MV-4-11 (cell line): ENCODE results near the gene ZNF629.

Experiments used
- DNase-seq: peaks from one replicate; lab custom pipeline; 2025; lab: John Stamatoyannopoulos, UW

ZNF629 gene

DNA sequence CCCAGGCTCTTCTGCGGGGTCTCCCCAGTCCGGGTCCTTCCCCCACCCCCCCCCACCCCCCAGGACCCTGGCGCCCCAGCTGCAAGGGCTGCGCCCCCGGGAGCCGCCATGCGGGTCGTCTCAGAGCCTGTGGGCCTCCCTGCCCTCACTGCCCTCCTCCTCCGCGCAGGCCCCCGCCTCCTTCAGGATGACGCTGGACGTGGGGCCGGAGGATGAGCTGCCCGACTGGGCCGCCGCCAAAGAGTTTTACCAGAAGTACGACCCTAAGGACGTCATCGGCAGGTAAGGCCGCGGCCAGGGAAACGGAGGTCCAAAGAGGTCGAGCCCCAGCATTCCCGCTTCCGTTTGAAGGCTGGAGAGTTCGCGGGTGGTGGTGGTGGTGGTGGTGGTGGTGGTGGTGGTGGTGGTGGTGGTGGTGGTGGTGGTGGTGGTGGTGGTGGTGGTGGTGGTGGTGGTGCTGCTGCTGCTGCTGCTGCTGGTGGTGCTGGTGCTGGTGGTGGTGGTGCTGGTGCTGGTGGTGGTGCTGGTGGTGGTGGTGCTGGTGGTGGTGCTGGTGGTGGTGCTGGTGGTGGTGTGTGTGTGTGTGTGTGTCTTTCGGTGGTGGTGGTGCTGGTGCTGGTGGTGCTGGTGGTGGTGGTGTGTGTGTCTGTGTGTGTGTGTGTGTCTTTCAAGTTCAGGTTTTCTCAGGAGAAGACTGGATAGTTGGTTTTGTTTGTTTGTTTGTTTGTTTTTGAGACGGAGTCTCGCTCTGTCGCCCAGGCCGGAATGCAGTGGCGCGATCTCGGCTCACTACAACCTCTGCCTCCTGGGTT lies 38.2 kb downstream of the ZNF629 start:
- no peak for DNase-seq

DNA sequence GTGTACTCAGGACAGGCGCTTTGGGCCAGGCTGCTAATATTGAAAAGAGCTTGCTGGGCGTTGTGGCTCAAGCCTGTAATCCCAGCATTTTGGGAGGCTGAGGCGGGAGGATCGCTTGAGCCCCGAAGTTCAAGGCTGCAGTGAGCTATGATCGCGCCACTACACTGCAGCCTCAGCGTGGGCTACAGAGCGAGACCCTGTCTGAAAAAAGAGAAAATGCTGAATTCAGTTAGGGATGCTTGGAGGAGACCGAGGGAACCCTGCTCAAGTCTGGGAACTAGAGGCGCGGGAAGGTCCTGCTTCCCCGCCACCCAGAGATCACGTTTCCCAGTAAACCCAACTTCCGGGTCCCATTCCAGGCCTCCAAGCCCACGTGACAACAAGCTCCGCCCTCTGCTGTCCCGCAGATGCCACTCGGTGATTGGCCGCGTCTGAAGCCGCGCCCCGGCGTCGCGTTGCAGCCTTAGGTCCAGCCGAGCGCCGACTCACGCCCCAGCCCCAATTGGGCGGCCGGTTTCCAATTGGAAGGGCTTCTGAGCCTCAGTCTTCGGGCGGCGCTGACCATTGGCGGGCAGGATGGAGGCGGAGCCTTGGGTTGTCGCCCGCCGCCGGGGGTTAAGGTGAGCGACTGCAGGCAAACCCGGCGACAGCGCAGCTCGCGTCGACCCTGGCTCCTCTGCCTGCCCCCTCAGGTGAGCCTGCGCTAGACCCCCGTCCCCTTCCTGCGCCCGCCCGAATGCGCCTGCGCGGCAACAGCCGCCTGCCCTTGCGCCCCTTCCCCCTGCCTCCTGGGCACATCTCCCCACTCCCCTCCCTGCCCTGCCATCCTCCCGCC lies 39.0 kb downstream of the ZNF629 start, which contains the start of gene PHKG2:
PHKG2 (plus strand) TSS at position 627 of the 835 bp plus-strand sequence. CDS start 396 bp downstream, outside the sequence.
- DNase-seq, result peak; percentile 99

DNA sequence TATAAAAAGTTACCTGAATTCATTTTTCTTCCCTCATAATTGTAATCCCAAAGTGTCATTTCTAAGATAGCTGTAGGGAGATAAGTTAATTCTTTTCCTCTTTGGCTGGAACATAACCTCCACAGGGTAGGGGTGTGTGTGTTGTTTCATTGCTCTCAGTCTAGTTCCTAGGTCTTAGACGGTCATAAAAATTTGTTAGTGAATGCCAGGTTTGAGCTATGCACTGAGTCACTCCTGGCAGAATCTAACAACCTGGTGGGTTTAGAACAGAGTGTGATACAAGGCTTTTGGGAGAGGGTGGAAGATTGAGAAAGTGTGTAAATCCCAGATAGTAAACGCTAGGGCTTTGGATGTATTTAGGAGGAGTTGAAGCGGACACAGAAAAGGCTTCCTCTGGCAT lies 39.7 kb downstream of the ZNF629 start:
- no peak for DNase-seq

DNA sequence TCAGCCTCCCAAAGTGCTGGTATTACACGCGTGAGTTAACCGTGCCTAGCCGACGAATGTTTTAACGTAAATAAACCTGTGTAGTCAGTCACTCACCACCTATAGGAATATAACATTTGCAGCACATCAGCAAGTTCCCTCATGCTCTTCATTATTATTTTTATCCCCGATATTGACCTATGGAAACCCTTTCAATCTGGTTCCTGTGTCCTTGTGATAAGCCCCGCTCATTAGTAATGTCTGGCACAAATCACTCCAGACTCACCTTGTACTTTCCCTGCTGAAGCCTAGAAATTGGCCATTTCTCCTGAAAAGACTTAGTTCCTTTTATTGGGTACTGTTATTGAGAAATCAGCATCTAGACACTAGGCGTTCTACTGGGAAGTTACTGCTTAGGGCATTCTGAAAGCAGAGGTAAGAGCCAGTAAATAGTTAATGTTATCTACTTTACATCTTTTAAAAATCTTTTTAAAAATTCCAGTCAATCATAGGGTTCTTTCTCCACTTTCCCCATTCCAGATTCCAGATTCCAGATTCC lies 40.3 kb downstream of the ZNF629 start:
- peak; percentile 28 for DNase-seq

DNA sequence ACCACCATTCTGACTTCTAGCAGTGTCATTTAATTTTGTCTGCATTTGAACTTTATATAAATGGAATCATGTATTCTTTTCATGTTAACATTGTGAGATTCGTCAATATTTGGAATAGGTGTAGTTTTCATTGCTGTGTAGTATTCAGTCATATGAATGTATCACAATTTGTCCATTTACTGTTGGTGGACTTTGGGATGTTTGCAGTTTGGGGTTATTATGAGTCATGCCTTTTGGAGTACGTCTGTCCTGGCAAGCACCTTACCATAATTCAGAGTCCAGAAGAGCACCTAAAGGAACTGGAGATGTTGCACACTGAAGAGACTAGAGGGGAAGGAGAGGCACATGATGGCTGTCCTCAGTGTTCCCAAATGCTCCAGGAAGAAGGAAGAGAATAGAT lies 41.9 kb downstream of the ZNF629 start:
- no peak for DNase-seq

DNA sequence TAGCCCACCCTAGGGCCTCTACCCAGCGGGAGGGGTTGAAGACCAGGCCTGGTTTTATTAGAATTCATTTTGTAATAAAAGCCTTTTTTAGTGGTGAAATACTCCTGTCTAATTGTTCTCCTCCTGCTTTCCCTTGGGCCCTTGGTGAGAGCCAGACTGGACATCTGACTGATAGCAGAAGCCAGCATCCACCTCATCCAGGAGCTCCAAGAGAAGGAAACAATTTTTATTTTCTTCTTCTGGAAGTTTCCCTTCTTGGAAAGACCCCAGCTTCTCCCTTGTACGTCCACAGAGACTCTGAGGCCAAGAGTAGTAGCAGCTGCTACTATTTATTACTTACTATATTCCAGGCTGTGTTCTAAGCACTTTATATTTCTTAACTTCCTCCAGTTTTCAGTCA lies 42.8 kb downstream of the ZNF629 start:
- no peak for DNase-seq

DNA sequence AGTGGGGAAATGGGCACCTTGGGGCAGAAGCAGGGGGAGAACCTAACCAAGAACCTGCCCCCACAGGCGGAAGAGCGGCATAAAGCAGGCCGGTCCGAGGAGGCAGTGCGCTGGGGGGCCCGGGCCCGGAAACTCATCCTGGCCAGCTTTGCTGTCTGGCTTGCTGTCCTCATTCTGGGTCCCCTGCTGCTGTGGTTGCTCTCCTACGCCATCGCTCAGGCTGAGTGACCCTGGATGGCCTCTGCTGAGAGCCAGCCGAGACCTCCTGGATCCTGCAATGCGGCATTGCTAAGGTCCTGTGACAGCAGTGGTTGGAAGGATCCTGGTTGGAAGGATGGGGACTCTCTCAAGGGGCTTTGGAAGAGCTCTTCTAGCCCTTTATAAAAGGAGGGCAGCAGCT lies 43.3 kb downstream of the ZNF629 start:
- no peak for DNase-seq

DNA sequence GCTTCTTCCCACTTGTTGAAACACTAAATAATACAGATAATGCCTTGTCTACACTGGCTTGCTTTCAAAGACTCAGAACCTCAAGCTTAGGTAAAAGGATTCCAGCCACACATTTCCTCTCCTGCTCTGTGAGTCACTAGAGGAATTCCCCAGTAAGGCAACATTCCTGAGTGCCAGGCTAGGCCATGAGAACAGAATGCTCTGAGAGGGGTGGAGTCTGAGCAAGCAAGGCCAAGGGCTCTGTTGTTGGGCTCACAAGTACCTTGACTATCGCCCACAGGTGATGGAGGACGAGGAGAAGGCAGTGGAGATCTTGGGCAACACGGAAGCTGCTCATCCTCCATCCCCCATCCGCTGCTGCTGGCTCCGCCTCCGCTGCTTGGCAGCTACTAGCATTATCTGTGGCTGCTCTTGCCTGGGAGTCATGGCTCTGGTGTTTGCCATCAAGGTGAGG lies 45.5 kb downstream of the ZNF629 start:
- DNase-seq, result no peak

DNA sequence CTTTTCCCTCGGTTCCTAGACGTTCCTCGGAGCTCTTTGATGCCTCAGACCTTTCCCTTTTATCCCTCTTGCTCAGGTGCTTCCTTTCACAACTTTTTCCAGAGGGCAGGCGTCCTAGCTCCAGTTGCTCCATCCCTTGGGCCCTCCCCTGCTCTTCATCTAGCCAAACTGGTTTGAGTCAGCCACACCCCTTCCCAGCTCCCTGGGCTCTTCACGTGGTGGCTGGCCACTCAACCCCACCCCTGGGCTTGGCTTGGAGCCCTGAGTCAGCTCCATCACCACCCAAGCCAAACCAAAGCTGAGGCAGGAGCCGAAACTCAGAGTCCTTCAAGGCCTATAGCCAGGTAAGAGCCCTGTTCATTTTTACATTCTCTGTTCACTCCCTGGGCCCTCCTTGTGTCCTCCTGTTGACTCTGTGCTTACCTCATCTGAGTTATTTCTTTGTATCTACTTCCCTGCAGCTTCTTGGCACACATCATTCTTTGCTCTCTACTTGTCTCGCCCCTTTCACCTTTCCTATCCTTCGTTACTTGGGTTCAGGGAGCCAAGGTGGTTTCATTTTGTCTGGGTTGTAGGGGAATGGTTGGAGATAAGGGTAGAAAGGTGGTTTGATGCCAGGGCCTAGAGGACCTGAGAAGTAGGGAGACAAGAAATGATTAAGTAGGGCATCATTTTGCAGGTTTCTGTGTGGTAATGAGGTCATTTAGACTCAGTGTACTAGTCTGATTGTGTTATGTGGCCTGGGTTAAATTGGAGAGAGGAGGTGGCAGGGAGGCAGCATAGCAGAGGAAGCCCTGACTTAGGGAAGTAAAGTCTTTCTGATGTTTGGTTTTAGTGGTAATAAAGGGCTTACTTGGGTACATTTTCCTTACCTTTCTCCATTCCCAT lies 46.4 kb downstream of the ZNF629 start:
- DNase-seq, result no peak

DNA sequence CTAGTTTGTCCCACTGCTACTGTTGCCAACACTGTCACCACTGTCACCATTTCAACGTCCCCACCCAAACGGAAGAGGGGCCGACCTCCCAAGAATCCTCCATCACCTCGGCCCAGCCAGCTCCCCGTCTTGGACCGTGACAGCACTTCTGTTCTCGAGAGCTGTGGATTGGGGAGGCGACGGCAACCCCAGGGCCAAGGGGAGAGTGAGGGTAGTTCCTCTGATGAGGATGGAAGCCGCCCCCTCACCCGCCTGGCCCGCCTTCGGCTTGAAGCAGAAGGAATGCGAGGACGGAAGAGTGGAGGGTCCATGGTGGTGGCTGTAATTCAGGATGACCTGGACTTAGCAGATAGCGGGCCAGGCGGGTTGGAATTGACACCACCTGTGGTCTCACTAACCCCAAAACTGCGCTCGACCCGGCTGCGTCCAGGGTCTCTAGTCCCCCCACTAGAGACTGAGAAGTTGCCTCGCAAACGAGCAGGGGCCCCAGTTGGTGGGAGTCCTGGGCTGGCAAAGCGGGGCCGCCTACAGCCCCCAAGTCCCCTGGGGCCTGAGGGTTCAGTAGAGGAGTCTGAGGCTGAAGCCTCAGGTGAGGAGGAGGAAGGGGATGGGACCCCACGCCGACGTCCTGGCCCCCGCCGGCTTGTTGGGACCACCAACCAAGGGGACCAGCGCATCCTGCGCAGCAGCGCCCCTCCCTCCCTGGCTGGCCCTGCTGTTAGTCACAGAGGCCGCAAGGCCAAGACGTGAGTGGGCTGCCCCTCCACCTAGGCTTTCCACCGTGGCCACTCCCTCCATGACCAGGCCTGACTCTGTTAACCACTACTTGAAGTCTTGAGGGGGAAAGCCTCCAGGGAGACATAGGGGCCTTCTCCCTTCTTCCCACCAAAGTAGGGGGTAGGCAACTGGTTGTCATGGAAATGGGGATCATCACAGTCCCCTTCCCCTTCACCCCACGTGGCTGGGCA lies 47.7 kb downstream of the ZNF629 start:
- DNase-seq, result no peak

DNA sequence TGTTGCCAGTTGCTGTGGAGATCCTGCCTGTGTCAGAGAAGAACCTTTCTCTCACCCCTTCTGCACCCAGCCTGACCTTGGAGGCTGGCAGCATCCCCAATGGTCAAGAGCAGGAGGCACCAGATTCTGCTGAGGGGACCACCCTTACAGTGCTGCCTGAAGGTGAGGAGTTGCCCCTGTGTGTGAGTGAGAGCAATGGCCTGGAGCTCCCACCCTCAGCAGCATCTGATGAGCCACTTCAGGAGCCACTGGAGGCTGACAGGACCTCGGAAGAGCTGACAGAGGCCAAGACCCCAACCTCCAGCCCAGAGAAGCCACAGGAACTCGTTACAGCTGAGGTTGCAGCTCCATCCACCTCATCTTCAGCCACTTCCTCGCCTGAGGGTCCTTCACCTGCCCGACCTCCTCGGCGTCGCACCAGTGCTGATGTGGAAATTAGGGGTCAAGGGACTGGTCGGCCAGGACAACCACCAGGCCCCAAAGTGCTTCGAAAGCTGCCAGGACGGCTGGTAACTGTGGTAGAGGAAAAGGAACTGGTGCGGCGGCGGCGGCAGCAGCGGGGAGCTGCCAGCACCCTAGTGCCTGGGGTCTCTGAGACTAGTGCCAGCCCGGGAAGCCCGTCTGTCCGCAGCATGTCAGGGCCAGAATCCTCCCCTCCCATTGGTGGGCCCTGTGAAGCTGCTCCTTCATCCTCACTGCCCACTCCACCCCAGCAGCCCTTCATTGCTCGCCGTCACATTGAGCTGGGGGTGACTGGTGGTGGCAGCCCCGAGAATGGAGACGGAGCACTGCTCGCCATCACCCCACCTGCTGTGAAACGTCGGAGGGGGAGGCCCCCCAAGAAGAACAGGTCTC lies 49.0 kb downstream of the ZNF629 start:
- DNase-seq, result no peak

DNA sequence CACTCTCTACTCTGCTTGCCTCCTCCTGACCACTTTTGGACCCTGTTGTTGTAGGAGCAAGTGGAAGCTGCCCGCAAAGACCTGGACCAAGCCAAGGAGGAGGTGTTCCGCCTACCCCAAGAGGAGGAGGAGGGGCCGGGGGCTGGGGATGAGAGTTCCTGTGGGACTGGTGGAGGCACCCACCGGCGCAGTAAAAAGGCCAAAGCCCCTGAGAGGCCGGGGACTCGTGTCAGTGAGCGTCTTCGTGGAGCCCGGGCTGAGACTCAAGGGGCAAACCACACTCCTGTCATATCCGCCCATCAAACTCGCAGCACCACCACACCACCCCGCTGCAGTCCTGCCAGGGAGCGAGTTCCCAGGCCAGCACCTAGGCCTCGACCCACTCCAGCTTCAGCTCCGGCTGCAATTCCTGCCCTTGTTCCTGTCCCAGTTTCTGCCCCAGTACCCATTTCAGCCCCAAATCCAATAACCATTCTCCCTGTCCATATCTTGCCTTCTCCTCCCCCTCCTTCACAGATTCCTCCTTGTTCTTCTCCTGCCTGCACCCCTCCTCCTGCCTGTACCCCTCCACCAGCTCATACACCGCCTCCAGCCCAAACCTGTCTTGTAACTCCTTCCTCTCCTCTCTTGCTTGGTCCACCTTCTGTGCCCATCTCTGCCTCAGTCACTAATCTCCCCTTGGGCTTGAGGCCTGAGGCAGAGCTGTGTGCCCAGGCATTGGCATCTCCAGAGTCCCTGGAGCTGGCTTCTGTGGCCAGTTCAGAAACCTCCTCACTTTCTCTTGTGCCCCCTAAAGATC lies 49.8 kb downstream of the ZNF629 start:
- no peak for DNase-seq

DNA sequence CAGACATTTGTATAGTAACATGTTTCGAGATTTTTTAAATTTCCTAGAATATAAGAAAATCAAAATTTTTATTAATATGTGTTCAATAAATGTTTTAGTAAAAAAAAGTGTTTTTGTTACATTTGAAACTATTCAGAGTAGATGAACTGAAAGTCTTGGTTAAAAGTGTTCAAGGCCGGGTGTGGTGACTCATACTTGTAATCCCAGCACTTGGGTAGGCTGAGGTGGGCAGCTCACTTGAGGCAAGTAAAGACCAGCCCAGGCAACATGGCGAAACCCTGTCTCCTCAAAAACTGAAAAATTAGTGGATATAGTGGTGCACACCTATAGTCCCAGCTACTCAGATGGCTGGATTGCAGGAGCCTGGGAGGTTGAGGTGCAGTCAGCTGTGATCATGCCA lies 55.6 kb downstream of the ZNF629 start:
- DNase-seq, result peak; percentile 14

DNA sequence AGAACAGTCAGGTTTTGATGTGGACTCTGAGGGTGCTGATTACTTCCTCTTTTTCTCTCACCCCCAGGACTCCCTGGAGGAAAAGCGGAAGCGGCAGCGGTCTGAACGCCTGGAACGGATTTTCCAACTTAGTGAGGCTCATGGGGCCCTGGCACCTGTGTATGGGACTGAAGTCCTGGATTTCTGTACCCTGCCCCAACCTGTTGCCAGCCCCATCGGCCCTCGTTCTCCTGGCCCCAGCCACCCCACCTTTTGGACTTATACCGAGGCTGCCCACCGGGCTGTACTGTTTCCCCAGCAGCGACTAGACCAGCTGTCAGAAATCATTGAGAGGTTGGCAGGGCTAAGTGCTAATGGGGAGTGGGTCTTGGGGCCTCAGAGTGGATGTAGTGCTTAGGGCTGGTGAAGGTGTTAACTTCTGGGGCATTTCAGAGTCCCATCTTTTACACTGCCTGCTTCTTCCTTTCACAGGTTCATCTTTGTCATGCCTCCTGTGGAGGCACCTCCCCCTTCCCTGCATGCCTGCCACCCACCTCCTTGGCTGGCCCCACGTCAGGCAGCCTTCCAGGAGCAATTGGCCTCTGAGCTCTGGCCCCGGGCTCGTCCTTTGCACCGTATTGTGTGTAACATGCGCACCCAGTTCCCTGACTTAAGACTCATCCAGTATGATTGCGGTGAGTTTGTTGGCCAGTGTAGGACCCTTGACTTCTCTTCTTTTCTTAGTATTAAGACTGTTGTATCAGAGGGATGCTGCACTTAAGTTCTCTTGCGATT lies 57.9 kb downstream of the ZNF629 start:
- peak; percentile 72 for DNase-seq
